Colonic mucosa (tissue), 4 donors: ENCODE results near the gene PDZRN3. TPM values are rescaled to one million over a fixed set of nuclear protein-coding genes. Genes with fewer than 3 reads are reported as not detected.

Source experiments
- DNase-seq: peaks from one replicate; pipeline ENCODE4 v3.0.0-alpha.2; 2020
- H3K27ac ChIP-seq: fragments of 200-600 bp; one replicate; pipeline ENCODE4 v1.8.0; 2021
- H3K27me3 ChIP-seq: fragments of 200-600 bp; one replicate; pipeline ENCODE4 v1.8.0; 2021
- H3K36me3 ChIP-seq: fragments of 200-600 bp; one replicate; pipeline ENCODE4 v1.8.0; 2021
- H3K4me1 ChIP-seq: fragments of 200-600 bp; one replicate; pipeline ENCODE4 v1.8.0; 2021; ENCODE audit warnings: mild to moderate bottlenecking
- H3K4me3 ChIP-seq: fragments of 200-600 bp; one replicate; pipeline ENCODE4 v1.8.0; 2021
- H3K9ac ChIP-seq, 2 donors: one replicate each; pipeline ENCODE4 v1.7.0; 2013; ENCODE audit warnings: control low read depth in 2 of 2, low read depth in 2 of 2, low read length in 2 of 2
- H3K9me3 ChIP-seq: fragments of 200-600 bp; one replicate; pipeline ENCODE4 v1.8.0; 2021
- CTCF ChIP-seq: fragments of 200-600 bp; IDR thresholded peaks from one replicate; pipeline ENCODE4 v1.8.0; 2022; ENCODE audit warnings: antibody characterized with exemption, mild to moderate bottlenecking
- intact Hi-C: fragments of 100-400 bp; cut with DNase I; formaldehyde crosslinking; loops from one replicate; pipeline ENCODE4 v1.14.1; 2022
- total RNA-seq, 2 donors: library from RNA; stranded (reverse); fragmentation: NEBNext Ultra II Directional in 1 of 2; extraction: Animal tissue kit (Norgen Biotek cat#: 25700) in 1 of 2; gene quantifications; one replicate each; pipeline ENCODE4 v1.2.1, GENCODE V29; 2021
- donor health status: healthy.
- donor health status: DM: no; HTN: no; CAD: no.
- donor health status: DM: no; HTN: no; CAD: no.

Gene PDZRN3
- total RNA-seq, 2 donors from 2014 or later, result 13.6 to 19.1 TPM

- Histone ChIP-seq H3K9me3 (no peaks in the 10 kb centered on the region), H3K9ac (no peak overlapping the region), H3K27me3 (no peaks in the 10 kb centered on the region), H3K4me1 (no peaks in the 10 kb centered on the region), H3K36me3 (no peaks in the 10 kb centered on the region), H3K27ac (no peak overlapping the region), H3K4me3 (no peak overlapping the region)
- no peak for DNase-seq
- no peak for TF ChIP-seq CTCF
- intact Hi-C loops, result no loop called here
Measured at GRCh38 chr3:73637042-73637441, 12.3 kb upstream of the PDZRN3 start.

GRCh38 chr3:73635254-73635653, 10.5 kb upstream of the PDZRN3 start:
- no peak for DNase-seq
- no peaks in the 10 kb centered on the region for H3K4me1 ChIP-seq
- no peak overlapping the region for H3K27ac ChIP-seq
- TF ChIP-seq CTCF, result no peak
- no peaks in the 10 kb centered on the region for H3K27me3 ChIP-seq
- no peaks in the 10 kb centered on the region for H3K9me3 ChIP-seq
- no peak overlapping the region for H3K9ac ChIP-seq
- no peaks in the 10 kb centered on the region for H3K36me3 ChIP-seq
- intact Hi-C loops, result no loop called here
- H3K4me3 ChIP-seq, result no peak overlapping the region

GRCh38 chr3:73633916-73634344, 9.2 kb upstream of the PDZRN3 start:
- no peaks in the 10 kb centered on the region for H3K4me1 ChIP-seq
- H3K36me3 ChIP-seq, result no peaks in the 10 kb centered on the region
- intact Hi-C loops, result no loop called here
- no peak overlapping the region for H3K9ac ChIP-seq
- no peak for TF ChIP-seq CTCF
- no peak for DNase-seq
- no peak overlapping the region for H3K4me3 ChIP-seq
- H3K27me3 ChIP-seq, result no peaks in the 10 kb centered on the region
- H3K9me3 ChIP-seq, result no peaks in the 10 kb centered on the region
- H3K27ac ChIP-seq, result no peak overlapping the region

- Histone ChIP-seq H3K27me3 (no peaks in the 10 kb centered on the region), H3K9ac (no peak overlapping the region), H3K4me3 (no peak overlapping the region), H3K4me1 (no peaks in the 10 kb centered on the region), H3K9me3 (no peaks in the 10 kb centered on the region), H3K36me3 (no peaks in the 10 kb centered on the region), H3K27ac (no peak overlapping the region)
- intact Hi-C loops, result no loop called here
- no peak for TF ChIP-seq CTCF
- DNase-seq, result no peak
Measured at GRCh38 chr3:73633453-73633852, 8.7 kb upstream of the PDZRN3 start.

GRCh38 chr3:73626106-73626505, 1.4 kb upstream of the PDZRN3 start:
- H3K4me1 ChIP-seq, result no peaks in the 10 kb centered on the region
- intact Hi-C loops, result loop anchor here (10.0 kb wide), 2 partner anchors 219 to 531 kb away; no protein-coding TSS in a partner anchor
- no peaks in the 10 kb centered on the region for H3K9me3 ChIP-seq
- no peaks in the 10 kb centered on the region for H3K36me3 ChIP-seq
- H3K9ac ChIP-seq, result peak overlapping the region in 1 of 2 donors; percentile 0
- no peak for DNase-seq
- TF ChIP-seq CTCF, result no peak
- H3K27me3 ChIP-seq, result no peaks in the 10 kb centered on the region
- no peak overlapping the region for H3K27ac ChIP-seq
- no peak overlapping the region for H3K4me3 ChIP-seq
